ENCODE measurements around the gene COA6. TPM values are rescaled to one million over a fixed set of nuclear protein-coding genes. Genes with fewer than 3 reads are reported as not detected.

Gene COA6
- total RNA-seq, 1 donor from 2014 or later = 28.0 TPM

- DNase-seq (ENCODE audit: low spot score) = no peak
Measured at GRCh38 chr1:234409328-234409727, 36.1 kb downstream of the COA6 start.

GRCh38 chr1:234412830-234413229 lies 39.6 kb downstream of the COA6 start:
- DNase-seq (ENCODE audit: low spot score) = no peak

GRCh38 chr1:234413485-234413884 lies 40.2 kb downstream of the COA6 start:
- no peak for DNase-seq (ENCODE audit: low spot score)

- no peak for DNase-seq (ENCODE audit: low spot score)
Measured at GRCh38 chr1:234413990-234414389, 40.7 kb downstream of the COA6 start.

- no peak for DNase-seq (ENCODE audit: low spot score)
Measured at GRCh38 chr1:234427950-234428646, 54.8 kb downstream of the COA6 start.

GRCh38 chr1:234429434-234429806 lies 56.2 kb downstream of the COA6 start:
- DNase-seq (ENCODE audit: low spot score) = no peak

GRCh38 chr1:234430691-234431090 lies 57.4 kb downstream of the COA6 start:
- no peak for DNase-seq (ENCODE audit: low spot score)

- DNase-seq (ENCODE audit: low spot score) = no peak
Measured at GRCh38 chr1:234431255-234431654, 58.0 kb downstream of the COA6 start.

- no peak for DNase-seq (ENCODE audit: low spot score)
Measured at GRCh38 chr1:234433563-234434285, 60.5 kb downstream of the COA6 start.

Other genes with a start within 250 kb of the COA6 start
- 19.4 TPM for gene TARBP1, start 105.7 kb downstream of the COA6 start, total RNA-seq
- 108 TPM for gene IRF2BP2, start 236.7 kb downstream of the COA6 start, total RNA-seq